GM21390 (cell line): Measurements from ENCODE around the gene UTP15.

Experiments
- ATAC-seq: cut with Tn5 transposase; IDR thresholded peaks from one replicate; pipeline ENCODE4 v1.9.1; 2021; ENCODE audit not compliant: unreplicated experiment

UTP15 gene

DNA sequence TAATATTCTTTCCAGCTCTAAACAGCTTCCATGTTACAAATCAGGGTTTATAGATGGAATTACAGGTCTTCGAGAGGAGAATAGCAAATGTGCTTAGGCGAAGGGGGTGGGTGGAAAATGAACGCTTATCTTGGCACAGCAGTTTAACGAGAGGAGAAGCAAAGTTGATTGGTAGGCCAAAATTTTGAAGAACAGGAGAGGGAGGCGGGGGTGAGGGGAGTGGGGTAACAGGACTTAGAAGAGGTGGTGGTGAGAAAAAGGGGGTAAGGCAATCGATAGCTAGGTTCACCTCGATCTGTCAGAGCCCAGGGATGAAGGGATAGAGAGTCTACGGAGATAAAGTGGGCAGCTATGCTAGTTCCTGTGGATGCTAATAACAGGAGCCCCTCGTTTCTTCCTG is 868 bp upstream of the UTP15 start:
- ATAC-seq: peak; percentile 2

GRCh38 chr5:73565969-73566547 is 515 bp downstream of the UTP15 start:
- ATAC-seq: no peak

- no peak for ATAC-seq
These were observed 17.0 kb downstream of the UTP15 start for GRCh38 chr5:73582285-73583145.

- peak; percentile 86 for ATAC-seq
These were observed 22.4 kb downstream of the UTP15 start for GRCh38 chr5:73587923-73588322.

GRCh38 chr5:73591102-73591695 is 25.7 kb downstream of the UTP15 start:
- peak; percentile 54 for ATAC-seq

DNA sequence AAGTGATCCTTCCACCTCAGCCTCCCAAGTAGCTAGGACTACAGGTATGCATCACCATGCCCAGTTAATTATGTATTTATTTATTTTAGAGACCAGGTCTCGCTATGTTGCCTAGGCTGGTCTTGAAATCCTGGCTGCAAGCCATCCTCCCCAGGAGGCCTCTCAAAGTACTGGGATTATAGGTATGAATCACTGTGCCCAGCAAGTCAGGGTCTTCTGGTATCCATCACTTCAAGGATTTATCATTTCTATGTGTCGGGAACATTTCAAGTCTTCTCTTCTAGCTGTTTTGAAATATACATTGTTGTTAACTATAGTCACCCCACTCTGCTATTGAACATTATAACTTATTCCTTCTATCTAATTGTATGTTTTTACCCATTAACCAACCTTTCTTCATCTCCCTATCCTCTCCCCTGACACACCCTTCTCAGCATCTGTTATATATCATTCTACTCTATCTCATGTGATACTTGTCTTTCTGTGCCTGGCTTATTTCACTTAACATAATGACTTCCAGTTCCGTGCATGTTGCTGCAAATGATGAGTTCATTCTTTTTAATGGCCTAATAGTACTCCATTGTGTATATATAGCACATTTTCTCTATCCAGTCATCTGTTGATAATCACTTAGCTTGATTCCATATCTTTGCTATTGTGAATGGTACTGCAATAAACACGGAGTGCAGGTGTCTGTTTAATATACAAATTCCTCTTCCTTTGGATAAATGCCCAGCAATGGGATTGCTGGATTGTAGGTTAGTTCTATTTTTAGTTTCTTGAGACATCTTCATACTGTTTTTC is 26.4 kb downstream of the UTP15 start:
- ATAC-seq: no peak

DNA sequence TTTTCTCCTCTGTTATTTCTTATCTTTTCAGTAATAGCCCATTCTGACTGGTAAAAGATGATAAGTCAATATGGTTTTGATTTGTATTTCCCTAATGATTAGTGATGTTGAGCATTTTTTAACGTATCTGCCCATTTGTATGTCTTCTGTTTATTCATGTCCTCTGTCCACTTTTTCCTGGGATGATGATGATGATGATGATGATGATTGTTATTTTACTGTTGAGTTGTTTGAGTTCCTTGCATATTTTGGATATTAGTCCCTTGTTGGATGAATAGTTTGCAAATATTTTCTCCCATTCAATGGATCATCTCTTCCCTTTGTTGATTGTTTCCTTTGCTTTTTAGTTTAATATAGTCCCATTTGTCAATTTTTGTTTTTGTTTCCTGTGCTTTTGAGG is 27.0 kb downstream of the UTP15 start:
- ATAC-seq: no peak

DNA sequence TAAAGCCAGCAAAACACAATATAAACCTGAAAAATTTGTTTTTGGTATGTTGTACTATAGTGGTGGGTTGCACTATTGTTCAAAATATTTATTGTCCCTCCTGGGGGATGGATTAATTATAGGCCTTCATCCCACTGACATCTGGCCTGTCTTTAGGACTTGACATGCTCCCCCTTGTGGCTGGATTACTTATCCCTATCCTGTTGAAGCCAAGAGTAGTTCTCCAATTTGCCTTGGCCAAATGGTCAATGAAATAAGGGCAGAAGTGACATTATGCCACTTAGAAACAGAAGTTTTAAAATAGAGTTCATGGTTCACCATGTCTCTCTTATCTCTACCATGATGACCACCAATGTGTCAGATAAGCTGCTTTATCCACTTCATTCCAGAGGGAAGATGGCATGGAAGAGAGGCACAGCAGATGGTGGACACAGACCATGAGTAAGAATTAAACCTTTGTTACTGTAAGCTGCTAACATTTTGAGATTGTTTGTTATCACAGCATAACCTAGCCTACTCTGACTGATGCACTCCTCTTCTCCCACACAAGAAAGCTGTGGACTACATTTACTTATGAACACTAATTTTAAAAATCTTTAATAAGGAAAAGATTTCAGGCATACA is 31.3 kb downstream of the UTP15 start:
- ATAC-seq: no peak

DNA sequence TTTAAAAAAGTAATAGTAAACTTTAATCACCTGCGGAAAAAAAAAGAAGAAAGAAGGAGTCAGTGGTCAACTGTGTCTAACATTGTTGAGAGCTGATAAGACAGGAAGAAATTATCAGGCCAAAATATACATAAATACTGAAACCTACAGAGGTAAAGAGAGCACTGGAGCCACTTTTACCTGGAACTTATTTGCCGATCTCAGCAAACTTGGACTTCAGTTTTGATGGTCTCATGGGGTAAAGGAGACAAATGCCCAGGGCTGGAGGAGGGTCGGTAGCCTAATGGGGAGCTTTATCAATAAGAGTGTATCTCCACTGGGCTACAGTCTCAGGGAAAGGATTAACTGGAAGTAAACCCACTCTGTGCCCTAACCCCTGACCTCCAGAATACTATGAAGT is 33.8 kb downstream of the UTP15 start:
- no peak for ATAC-seq

- no peak for ATAC-seq
These were observed 38.5 kb downstream of the UTP15 start for GRCh38 chr5:73603998-73604397.

DNA sequence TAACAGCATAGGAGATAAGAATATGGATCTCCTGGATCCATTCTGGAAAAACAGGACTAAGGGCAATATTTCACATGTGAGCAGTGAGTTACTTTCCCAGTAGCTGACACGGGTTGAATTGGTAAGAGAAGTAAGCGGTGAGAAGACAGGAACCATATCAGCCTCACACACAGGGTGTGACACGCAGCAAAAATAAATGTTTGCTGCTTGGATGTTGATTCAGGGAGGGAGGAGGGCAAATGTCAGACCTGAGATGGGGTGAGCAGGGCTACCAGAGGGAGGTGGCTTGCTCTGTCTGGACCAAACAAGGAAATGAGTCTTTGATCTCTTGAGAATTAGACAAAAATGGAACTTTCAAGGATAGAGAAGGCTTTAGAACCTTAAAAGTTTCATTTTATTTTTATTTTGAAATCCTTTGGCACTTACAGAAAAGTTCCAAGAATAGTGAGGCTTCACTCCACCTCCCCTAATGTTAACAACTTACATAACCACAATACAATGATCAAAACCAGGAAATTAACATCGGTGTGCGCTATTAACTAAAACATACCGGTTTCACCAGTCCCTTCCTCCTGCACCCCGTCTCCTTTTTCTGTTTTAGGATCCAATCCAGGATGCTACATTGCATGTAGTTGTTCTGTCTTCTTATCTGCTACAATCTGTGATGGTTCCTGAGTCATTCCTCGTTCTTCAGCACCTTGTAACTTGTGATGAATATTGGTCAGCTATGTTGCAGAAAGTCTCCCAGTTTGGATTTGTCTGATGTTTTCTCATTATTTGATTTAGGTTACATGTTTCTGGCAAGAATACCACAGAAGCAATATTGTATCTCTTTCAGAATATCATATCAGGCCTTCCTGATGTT is 39.9 kb downstream of the UTP15 start:
- no peak for ATAC-seq

- ATAC-seq: no peak
These were observed 40.7 kb downstream of the UTP15 start for GRCh38 chr5:73606206-73606753.

DNA sequence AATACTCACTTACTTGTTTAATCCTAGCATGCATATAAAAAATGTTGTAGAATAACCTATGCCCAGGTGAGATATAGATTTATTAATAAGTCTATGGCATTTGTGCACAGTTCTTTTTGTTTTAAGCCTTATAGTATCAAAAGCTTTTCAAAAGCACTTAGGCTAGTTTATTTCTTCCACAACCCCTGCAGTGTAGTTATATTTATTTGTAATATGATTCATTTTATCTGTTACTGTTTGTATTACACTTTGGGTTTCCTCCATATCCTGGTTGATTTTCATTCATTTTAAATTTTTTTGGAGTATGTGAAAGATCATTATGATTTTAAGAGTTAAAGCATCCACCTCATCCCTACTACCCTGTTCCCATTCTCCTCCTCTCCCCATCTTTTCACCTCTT is 41.7 kb downstream of the UTP15 start:
- ATAC-seq: no peak

- no peak for ATAC-seq
These were observed 47.3 kb downstream of the UTP15 start for GRCh38 chr5:73612799-73613198.

- ATAC-seq: no peak
These were observed 49.5 kb downstream of the UTP15 start for GRCh38 chr5:73615085-73615484.

DNA sequence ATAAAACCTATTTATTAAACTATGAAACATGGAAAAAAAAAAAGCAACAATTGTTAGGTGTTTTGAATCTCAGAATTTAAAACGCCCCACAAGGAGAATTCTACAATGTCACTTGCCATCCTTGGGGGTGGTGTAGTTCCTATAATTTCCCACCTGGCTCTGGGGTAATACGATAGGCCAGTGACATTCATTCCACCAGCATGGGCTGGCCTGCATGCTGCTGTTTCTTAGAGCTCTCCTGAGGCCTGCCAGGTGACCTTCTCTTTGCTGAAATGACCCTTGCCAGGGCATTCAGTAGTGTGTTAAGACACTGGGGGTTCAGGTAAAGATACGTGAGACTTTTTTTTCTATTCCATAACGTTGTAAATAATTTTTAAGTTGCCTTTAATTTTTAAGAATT is 50.4 kb downstream of the UTP15 start:
- no peak for ATAC-seq

DNA sequence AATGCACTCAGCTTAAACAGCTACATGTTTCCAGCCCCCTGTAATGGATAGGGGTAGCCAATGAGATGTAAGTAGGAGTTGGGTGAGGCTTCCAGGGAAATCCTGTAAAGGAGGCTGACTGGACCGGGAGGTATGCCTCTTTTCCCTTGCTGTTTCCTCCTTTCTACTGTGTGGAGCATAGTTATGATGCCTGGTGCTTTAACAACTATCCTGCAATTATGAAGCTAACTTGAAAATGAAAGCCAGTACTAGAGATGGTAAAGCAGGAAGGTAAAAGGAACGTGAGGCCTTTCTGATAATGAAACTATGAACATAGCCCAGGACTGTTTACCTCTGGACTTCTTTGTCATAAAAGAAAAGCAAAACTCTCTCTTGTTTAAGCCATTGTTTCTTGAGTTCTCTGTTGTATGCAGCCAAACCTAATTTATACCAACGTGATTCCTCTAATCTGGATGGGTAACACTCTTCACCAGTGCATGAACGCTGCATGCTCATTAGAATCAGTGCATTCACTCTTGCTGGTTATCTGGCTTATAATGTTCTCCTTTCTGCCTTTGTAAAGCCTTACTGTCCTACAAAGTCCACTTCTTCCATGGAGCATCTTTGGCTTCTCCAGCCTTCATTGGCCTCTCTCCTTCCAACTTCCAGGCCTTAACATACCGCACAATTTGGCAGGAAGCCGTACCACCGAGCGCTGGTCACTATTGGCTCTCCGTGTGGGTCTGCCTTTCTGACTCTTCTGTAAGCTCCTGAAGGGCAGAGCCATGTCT is 52.2 kb downstream of the UTP15 start:
- no peak for ATAC-seq

DNA sequence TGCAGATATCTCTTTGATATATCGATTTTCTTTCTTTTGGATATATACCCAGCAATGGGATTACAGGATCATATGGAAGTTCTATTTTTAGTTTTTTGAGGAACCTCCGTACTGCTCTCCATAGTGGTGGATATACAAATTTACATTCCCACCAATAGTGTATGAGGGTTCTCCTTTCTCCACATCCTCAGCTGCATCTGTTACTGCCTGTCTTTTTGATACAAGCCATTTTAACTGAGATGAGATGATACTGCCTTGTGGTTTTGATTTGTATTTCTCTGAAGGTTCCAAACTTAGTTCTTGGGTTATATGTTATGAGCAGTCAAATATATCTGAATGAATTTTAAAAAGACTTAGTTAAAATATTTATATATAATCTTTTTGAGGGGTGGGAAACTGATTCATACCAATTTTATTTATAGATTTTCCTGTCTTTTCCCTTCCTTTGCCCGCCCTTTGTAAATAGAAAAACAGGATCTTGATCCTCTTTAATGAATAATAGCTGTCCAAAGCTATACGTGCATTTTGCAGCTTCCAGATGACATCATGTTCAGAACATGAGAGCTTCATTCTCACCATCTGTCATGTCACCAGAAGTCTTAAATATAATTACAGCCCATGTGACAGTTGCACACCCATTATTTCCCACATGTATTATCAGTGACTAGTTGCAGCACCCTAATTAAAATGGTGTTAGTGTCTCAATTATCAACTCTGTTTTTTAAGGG is 54.2 kb downstream of the UTP15 start:
- ATAC-seq: no peak
